Lower lobe of right lung (tissue), 2 donors: ENCODE data around the gene NOD1. TPM values are rescaled to one million over a fixed set of nuclear protein-coding genes. Genes with fewer than 3 reads are reported as not detected.
"Not testable (repeated sequence)": the region's sequence is repeated elsewhere in the genome, so short reads cannot be mapped to it uniquely, and the experiment has no call there.

Experiments
- ATAC-seq, 2 donors: fragments of 200-7000 bp; cut with Tn5 transposase; one replicate each; pipeline ENCODE4 v1.9.1; 2020 to 2022; ENCODE audit warnings: mild to moderate bottlenecking in 2 of 2, moderate library complexity in 2 of 2
- DNase-seq: peaks from one replicate; pipeline ENCODE4 v3.0.0-alpha.2; 2020
- H3K27ac ChIP-seq: fragments of 200-600 bp; one replicate; pipeline ENCODE4 v1.8.0; 2022
- H3K27me3 ChIP-seq: fragments of 200-600 bp; one replicate; pipeline ENCODE4 v1.8.0; 2022; ENCODE audit warnings: low read depth
- H3K36me3 ChIP-seq: fragments of 200-600 bp; one replicate; pipeline ENCODE4 v1.8.0; 2022; ENCODE audit warnings: mild to moderate bottlenecking
- H3K4me1 ChIP-seq: fragments of 200-600 bp; one replicate; pipeline ENCODE4 v1.8.0; 2022
- H3K4me3 ChIP-seq: fragments of 200-600 bp; one replicate; pipeline ENCODE4 v1.8.0; 2022; ENCODE audit warnings: mild to moderate bottlenecking
- H3K9me3 ChIP-seq: fragments of 200-600 bp; one replicate; pipeline ENCODE4 v1.8.0; 2022
- CTCF ChIP-seq: fragments of 200-600 bp; IDR thresholded peaks from one replicate; pipeline ENCODE4 v1.8.0; 2022; ENCODE audit warnings: antibody characterized with exemption, mild to moderate bottlenecking
- intact Hi-C: fragments of 100-400 bp; cut with DNase I; formaldehyde crosslinking; loops from one replicate; pipeline ENCODE4 v1.11.0; 2022
- total RNA-seq: library from RNA; stranded (reverse); fragmentation: NEBNext Ultra II Directional; extraction: Animal tissue kit (Norgen Biotek cat#: 25700); gene quantifications from one replicate; pipeline ENCODE4 v1.2.1, GENCODE V29; 2021
- donor health status: DM: no; HTN: yes; CAD: no; lungs with severe emphysema.

The NOD1 gene
- total RNA-seq, 1 donor from 2014 or later: 42.9 TPM

- TF ChIP-seq CTCF: no peak
- Histone ChIP-seq H3K4me1 (no peaks in the 10 kb centered on the region), H3K36me3 (peaks cover 15% of the 10 kb centered on the region), H3K4me3 (no peak overlapping the region), H3K27me3 (no peaks in the 10 kb centered on the region), H3K27ac (no peak overlapping the region), H3K9me3 (peaks cover 7% of the 10 kb centered on the region)
- DNase-seq: no peak
- ATAC-seq: no peak
- intact Hi-C loops: no loop called here
Measured at GRCh38 chr7:30493228-30493627, 14.6 kb upstream of the NOD1 start.

- DNase-seq: no peak
Measured at GRCh38 chr7:30491417-30491816, 12.8 kb upstream of the NOD1 start.

GRCh38 chr7:30487371-30487770 is 8.8 kb upstream of the NOD1 start:
- ATAC-seq (no peak), DNase-seq (no peak)
- H3K9me3 ChIP-seq: peaks cover 6% of the 10 kb centered on the region
- no peak overlapping the region for H3K27ac ChIP-seq
- TF ChIP-seq CTCF: no peak
- H3K4me3 ChIP-seq: no peak overlapping the region
- H3K27me3 ChIP-seq: no peaks in the 10 kb centered on the region
- H3K36me3 ChIP-seq: no peaks in the 10 kb centered on the region
- intact Hi-C loops: no loop called here
- no peaks in the 10 kb centered on the region for H3K4me1 ChIP-seq

More at GRCh38 chr7:30491417-30491816, 12.8 kb upstream of the NOD1 start:
- Histone ChIP-seq H3K27ac (no peak overlapping the region), H3K36me3 (peaks cover 3% of the 10 kb centered on the region), H3K9me3 (peaks cover 7% of the 10 kb centered on the region), H3K4me1 (no peaks in the 10 kb centered on the region), H3K4me3 (no peak overlapping the region), H3K27me3 (no peaks in the 10 kb centered on the region)
- no peak for TF ChIP-seq CTCF
- ATAC-seq: no peak
- intact Hi-C loops: no loop called here

- Histone ChIP-seq H3K4me3 (no peak overlapping the region), H3K27me3 (no peaks in the 10 kb centered on the region), H3K9me3 (no peaks in the 10 kb centered on the region), H3K36me3 (no peaks in the 10 kb centered on the region), H3K4me1 (no peaks in the 10 kb centered on the region), H3K27ac (no peak overlapping the region)
- no peak for ATAC-seq
- DNase-seq: no peak
- no peak for TF ChIP-seq CTCF
- intact Hi-C loops: no loop called here
Measured at GRCh38 chr7:30485667-30486066, 7.1 kb upstream of the NOD1 start.

- H3K9me3 ChIP-seq, intact Hi-C loops, ATAC-seq, H3K27me3 ChIP-seq, H3K36me3 ChIP-seq, H3K27ac ChIP-seq, DNase-seq, H3K4me3 ChIP-seq: not testable (repeated sequence)
- peaks cover 23% of the 10 kb centered on the region for H3K4me1 ChIP-seq
Measured at GRCh38 chr7:30481416-30481815, 2.8 kb upstream of the NOD1 start.

- Histone ChIP-seq H3K27ac (peak overlapping the region; percentile 94), H3K4me1 (peaks cover 43% of the 10 kb centered on the region), H3K27me3 (no peaks in the 10 kb centered on the region), H3K4me3 (peak overlapping the region; percentile 86), H3K36me3 (no peaks in the 10 kb centered on the region), H3K9me3 (no peaks in the 10 kb centered on the region)
- DNase-seq (no peak), ATAC-seq (peak; percentile 26 to 57)
- intact Hi-C loops: no loop called here
- TF ChIP-seq CTCF: no peak
Measured at GRCh38 chr7:30479202-30480120, 877 bp upstream of the NOD1 start.
